ENCODE data around the gene SREK1.

DNA sequence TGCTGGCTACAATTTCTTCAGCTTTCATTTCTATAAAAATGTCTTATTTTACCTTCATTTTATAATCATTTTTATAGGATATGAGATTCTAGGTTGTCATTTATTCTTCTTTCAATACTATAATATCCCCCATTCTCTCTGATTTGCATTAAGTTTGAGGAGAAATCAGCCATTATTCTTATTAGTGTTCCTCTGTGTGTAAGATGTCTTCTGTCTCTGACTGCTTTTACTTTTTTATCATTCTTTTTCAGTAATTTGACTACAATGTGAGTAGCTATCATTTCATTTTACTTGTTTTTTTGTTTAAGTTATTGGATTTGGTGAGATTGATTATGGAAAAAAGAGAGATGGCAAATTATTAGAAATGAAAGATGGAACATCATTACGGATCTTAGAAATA lies 13.6 kb upstream of the SREK1 start:
- TF ChIP-seq POLR2A (IDR thresholded peaks at IDR 0.05; ENCODE audit: low read depth) (no peak), POLR2AphosphoS5 (IDR thresholded peaks at IDR 0.05) (no peak)

Measured in esophagus muscularis mucosa (tissue), 2 donors.